Activated CD8-positive, alpha-beta T cell treated with anti-CD3 and anti-CD28 coated beads, Interleukin-2, amount 10 ng/mL, durations not matched to agents 7 days and 5 days (primary cell): Measurements from ENCODE around the gene GLRA1. TPM values are rescaled to one million over a fixed set of nuclear protein-coding genes. Genes with fewer than 3 reads are reported as not detected.

ENCODE experiments used
- ATAC-seq: fragments of 150-1000 bp; cut with Tn5 transposase; one replicate; pipeline ENCODE4 v1.10.0; 2021; ENCODE audit warnings: moderate library complexity
- CTCF ChIA-PET: fragments of 350-600 bp; sonication (Branson Sonifier 250); formaldehyde crosslinking; loops from one replicate; lab custom pipeline; 2021; ENCODE audit warnings: antibody characterized with exemption; lab: Charles Lee
- POLR2A ChIA-PET: fragments of 350-600 bp; sonication (Branson Sonifier 250); formaldehyde crosslinking; loops from one replicate; lab custom pipeline; 2021; ENCODE audit warnings: antibody characterized with exemption; lab: Charles Lee
- DNase-seq: peaks from one replicate; pipeline ENCODE4 v3.0.0-alpha.2; 2020
- H3K27ac Mint-ChIP-seq: one replicate; pipeline ENCODE4 v1.8.0; 2021; ENCODE audit warnings: mild to moderate bottlenecking, mixed read lengths
- H3K27me3 Mint-ChIP-seq: one replicate; pipeline ENCODE4 v1.8.0; 2021; ENCODE audit warnings: low read depth, mixed read lengths
- H3K36me3 Mint-ChIP-seq: one replicate; pipeline ENCODE4 v1.8.0; 2021; ENCODE audit warnings: low read depth, mixed read lengths
- H3K4me1 Mint-ChIP-seq: one replicate; pipeline ENCODE4 v1.8.0; 2021; ENCODE audit warnings: low read depth, mixed read lengths
- H3K4me3 Mint-ChIP-seq: one replicate; pipeline ENCODE4 v1.8.0; 2021; ENCODE audit warnings: mild to moderate bottlenecking, mixed read lengths
- H3K9me3 Mint-ChIP-seq: one replicate; pipeline ENCODE4 v1.8.0; 2022; ENCODE audit warnings: mixed read lengths; ENCODE audit not compliant: insufficient read depth
- total RNA-seq, 2 experiments: library from RNA; stranded (reverse); gene quantifications; one replicate each; pipeline ENCODE4 v1.2.3, GENCODE V29; 2021

Gene GLRA1
- total RNA-seq, 2 experiments from 2014 or later: not detected

GRCh38 chr5:151810897-151811296 lies 113.8 kb downstream of the GLRA1 start:
- Mint-ChIP-seq H3K27me3 (no peaks in the 10 kb centered on the region), H3K4me3 (no peak overlapping the region), H3K27ac (no peak overlapping the region), H3K4me1 (peaks cover 2% of the 10 kb centered on the region), H3K36me3 (peaks cover 80% of the 10 kb centered on the region), H3K9me3 (peaks cover 4% of the 10 kb centered on the region)
- ChIA-PET CTCF (interaction anchor here (0.8 kb wide), 1 partner anchor 14 kb away, joined by 3 read pairs; no protein-coding TSS in a partner anchor), POLR2A (interaction anchor here (1.0 kb wide), 1 partner anchor 38 kb away, joined by 3 read pairs; no protein-coding TSS in a partner anchor)
- no peak for ATAC-seq
- DNase-seq: no peak

GRCh38 chr5:151810449-151810848 lies 114.2 kb downstream of the GLRA1 start:
- Mint-ChIP-seq H3K27ac (no peak overlapping the region), H3K27me3 (no peaks in the 10 kb centered on the region), H3K9me3 (peaks cover 4% of the 10 kb centered on the region), H3K36me3 (peaks cover 83% of the 10 kb centered on the region), H3K4me3 (no peak overlapping the region), H3K4me1 (peaks cover 2% of the 10 kb centered on the region)
- ATAC-seq: no peak
- POLR2A ChIA-PET: interaction anchor here (0.7 to 1.0 kb wide), 2 partner anchors 38 to 123 kb away, joined by 3 read pairs; partner anchors contain the start of gene SPARC
- DNase-seq: no peak
- CTCF ChIA-PET: interaction anchor here (0.7 to 0.8 kb wide), 2 partner anchors 14 to 15 kb away, joined by 3 to 5 read pairs; no protein-coding TSS in a partner anchor

- CTCF ChIA-PET: no interaction called here
Measured at GRCh38 chr5:151808451-151809169, 116.0 kb downstream of the GLRA1 start.

GRCh38 chr5:151805414-151806223 lies 119.0 kb downstream of the GLRA1 start:
- Mint-ChIP-seq H3K27me3 (no peaks in the 10 kb centered on the region), H3K36me3 (peaks cover 76% of the 10 kb centered on the region), H3K27ac (no peak overlapping the region), H3K9me3 (peaks cover 4% of the 10 kb centered on the region), H3K4me3 (no peak overlapping the region), H3K4me1 (peaks cover 2% of the 10 kb centered on the region)
- ChIA-PET CTCF (interaction anchor here (1.0 to 2.0 kb wide), 3 partner anchors 12 to 147 kb away, joined by 3 to 6 read pairs (median 3); partner anchors contain the start of gene G3BP1), POLR2A (interaction anchor here (0.9 kb wide), 1 partner anchor 10 kb away, joined by 3 read pairs; no protein-coding TSS in a partner anchor)
- ATAC-seq (no peak), DNase-seq (no peak)

More at GRCh38 chr5:151808451-151809169, 116.0 kb downstream of the GLRA1 start:
- peaks cover 4% of the 10 kb centered on the region for H3K9me3 Mint-ChIP-seq
- H3K27me3 Mint-ChIP-seq: no peaks in the 10 kb centered on the region
- ATAC-seq (no peak), DNase-seq (no peak)
- H3K4me1 Mint-ChIP-seq: peaks cover 2% of the 10 kb centered on the region
- H3K4me3 Mint-ChIP-seq: no peak overlapping the region
- POLR2A ChIA-PET: no interaction called here
- H3K27ac Mint-ChIP-seq: no peak overlapping the region
- peaks cover 84% of the 10 kb centered on the region for H3K36me3 Mint-ChIP-seq

GRCh38 chr5:151800532-151800931 lies 124.1 kb downstream of the GLRA1 start:
- Mint-ChIP-seq H3K9me3 (no peaks in the 10 kb centered on the region), H3K36me3 (peaks cover 73% of the 10 kb centered on the region), H3K4me1 (peaks cover 16% of the 10 kb centered on the region), H3K27ac (no peak overlapping the region), H3K4me3 (no peak overlapping the region), H3K27me3 (no peaks in the 10 kb centered on the region)
- ATAC-seq: peak; percentile 58
- ChIA-PET CTCF (interaction anchor here (0.7 to 1.3 kb wide), 2 partner anchors 28 to 139 kb away, joined by 3 read pairs; partner anchors contain the start of gene G3BP1), POLR2A (interaction anchor here (0.6 kb wide), 1 partner anchor 18 kb away, joined by 4 read pairs; no protein-coding TSS in a partner anchor)
- no peak for DNase-seq

- H3K4me3 Mint-ChIP-seq: no peak overlapping the region
- H3K4me1 Mint-ChIP-seq: peaks cover 24% of the 10 kb centered on the region
- ATAC-seq: no peak
- H3K9me3 Mint-ChIP-seq: no peaks in the 10 kb centered on the region
- ChIA-PET POLR2A (interaction anchor here (0.9 kb wide), 1 partner anchor 10 kb away, joined by 5 read pairs; no protein-coding TSS in a partner anchor), CTCF (no interaction called here)
- no peak for DNase-seq
- no peaks in the 10 kb centered on the region for H3K27me3 Mint-ChIP-seq
- H3K36me3 Mint-ChIP-seq: peaks cover 74% of the 10 kb centered on the region
- no peak overlapping the region for H3K27ac Mint-ChIP-seq
Measured at GRCh38 chr5:151799407-151799806, 125.2 kb downstream of the GLRA1 start.

- Mint-ChIP-seq H3K9me3 (no peaks in the 10 kb centered on the region), H3K4me1 (peaks cover 32% of the 10 kb centered on the region), H3K4me3 (no peak overlapping the region), H3K27ac (no peak overlapping the region), H3K27me3 (no peaks in the 10 kb centered on the region), H3K36me3 (peaks cover 74% of the 10 kb centered on the region)
- POLR2A ChIA-PET: interaction anchor here (0.9 to 1.1 kb wide), 3 partner anchors 11 to 26 kb away, joined by 3 to 5 read pairs (median 3); no protein-coding TSS in a partner anchor
- ATAC-seq: no peak
- DNase-seq: no peak
- CTCF ChIA-PET: no interaction called here
Measured at GRCh38 chr5:151798674-151799073, 126.0 kb downstream of the GLRA1 start.

GRCh38 chr5:151795426-151795825 lies 129.2 kb downstream of the GLRA1 start:
- peaks cover 33% of the 10 kb centered on the region for H3K4me1 Mint-ChIP-seq
- H3K9me3 Mint-ChIP-seq: no peaks in the 10 kb centered on the region
- no peak for ATAC-seq
- DNase-seq: no peak
- CTCF ChIA-PET: no interaction called here
- no peak overlapping the region for H3K4me3 Mint-ChIP-seq
- POLR2A ChIA-PET: no interaction called here
- H3K36me3 Mint-ChIP-seq: peaks cover 75% of the 10 kb centered on the region
- peak overlapping the region; percentile 14 for H3K27ac Mint-ChIP-seq
- no peaks in the 10 kb centered on the region for H3K27me3 Mint-ChIP-seq

- H3K4me1 Mint-ChIP-seq: peaks cover 27% of the 10 kb centered on the region
- ATAC-seq: no peak
- H3K4me3 Mint-ChIP-seq: no peak overlapping the region
- H3K9me3 Mint-ChIP-seq: no peaks in the 10 kb centered on the region
- ChIA-PET POLR2A (no interaction called here), CTCF (no interaction called here)
- H3K27ac Mint-ChIP-seq: no peak overlapping the region
- no peaks in the 10 kb centered on the region for H3K27me3 Mint-ChIP-seq
- DNase-seq: no peak
- H3K36me3 Mint-ChIP-seq: peaks cover 73% of the 10 kb centered on the region
Measured at GRCh38 chr5:151793358-151793757, 131.3 kb downstream of the GLRA1 start.

- no peak overlapping the region for H3K27ac Mint-ChIP-seq
- no peak for ATAC-seq
- ChIA-PET POLR2A (interaction anchor here (0.8 kb wide), 1 partner anchor 16 kb away, joined by 3 read pairs; the partner anchor contains the start of gene G3BP1), CTCF (interaction anchor here (0.7 to 1.0 kb wide), 2 partner anchors 13 to 16 kb away, joined by 3 to 4 read pairs; partner anchors contain the start of gene G3BP1)
- H3K4me3 Mint-ChIP-seq: no peak overlapping the region
- H3K27me3 Mint-ChIP-seq: no peaks in the 10 kb centered on the region
- DNase-seq: no peak
- no peaks in the 10 kb centered on the region for H3K9me3 Mint-ChIP-seq
- H3K36me3 Mint-ChIP-seq: peaks cover 46% of the 10 kb centered on the region
- H3K4me1 Mint-ChIP-seq: peaks cover 20% of the 10 kb centered on the region
Measured at GRCh38 chr5:151787817-151788216, 136.8 kb downstream of the GLRA1 start.

GRCh38 chr5:151786468-151786867 lies 138.2 kb downstream of the GLRA1 start:
- ChIA-PET CTCF (interaction anchor here (0.9 to 2.0 kb wide), 2 partner anchors 9 to 12 kb away, joined by 3 to 9 read pairs; no protein-coding TSS in a partner anchor), POLR2A (no interaction called here)
- no peak overlapping the region for H3K4me3 Mint-ChIP-seq
- H3K27me3 Mint-ChIP-seq: no peaks in the 10 kb centered on the region
- no peak overlapping the region for H3K27ac Mint-ChIP-seq
- H3K9me3 Mint-ChIP-seq: no peaks in the 10 kb centered on the region
- ATAC-seq (no peak), DNase-seq (no peak)
- peaks cover 26% of the 10 kb centered on the region for H3K4me1 Mint-ChIP-seq
- H3K36me3 Mint-ChIP-seq: peaks cover 38% of the 10 kb centered on the region
